Measurements from ENCODE around the gene NFIC.

NFIC gene

DNA sequence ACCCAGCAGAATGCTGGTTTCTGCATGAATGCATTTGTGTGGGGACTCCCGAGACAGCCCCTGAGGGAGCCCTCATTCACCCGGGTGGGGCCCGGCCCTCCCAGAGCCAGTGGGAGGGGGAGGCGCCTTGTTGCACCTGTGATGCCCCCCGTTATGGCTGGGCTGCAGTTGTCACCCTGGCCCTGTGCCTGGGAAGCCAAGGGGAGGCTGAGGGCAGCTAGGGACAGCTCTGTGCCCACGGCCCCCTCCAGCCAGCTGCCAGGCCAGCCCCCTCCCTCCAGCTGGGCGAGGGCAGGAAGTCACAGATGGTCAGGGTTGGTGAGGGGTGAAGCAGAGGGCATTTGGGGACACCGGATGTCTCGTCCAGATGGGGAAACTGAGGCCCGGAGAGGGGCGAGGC, 26.1 kb downstream of the NFIC start:
- Histone ChIP-seq H3K4ac (ENCODE audit: low read depth in 1 of 2, low read length in 2 of 2) (no peak overlapping the region), H3K27ac (ENCODE audit: low read length, poor library complexity, severe bottlenecking) (no peak overlapping the region), H3K9me3 (ENCODE audit: control insufficient read depth, low read length) (no peaks in the 10 kb centered on the region), H4K8ac (ENCODE audit: low read length) (no peak overlapping the region), H3K23ac (ENCODE audit: low read length in 2 of 2) (no peak overlapping the region), H2AFZ (ENCODE audit: low read depth, low read length) (no peak overlapping the region), H3K9ac (ENCODE audit: low read length) (no peak overlapping the region), H2AK5ac (ENCODE audit: low read length, severe bottlenecking) (no peak overlapping the region), H2BK5ac (ENCODE audit: low read depth, low read length, poor library complexity, severe bottlenecking) (no peak overlapping the region), H3K27me3 (ENCODE audit: control insufficient read depth in 1 of 2, insufficient read depth in 1 of 2, low read length in 2 of 2) (no peaks in the 10 kb centered on the region), H3K79me1 (replicated peaks; ENCODE audit: low read length, poor library complexity, severe bottlenecking) (peaks cover 36% of the 10 kb centered on the region), H3K4me3 (ENCODE audit: insufficient read depth in 1 of 2, low read depth in 1 of 2, low read length in 2 of 2) (no peak overlapping the region), H4K91ac (ENCODE audit: low read length) (no peak overlapping the region), H3K18ac (ENCODE audit: low read depth in 1 of 2, low read length in 2 of 2) (no peak overlapping the region), H2BK120ac (ENCODE audit: low read depth, low read length) (no peak overlapping the region), H3K14ac (ENCODE audit: low read length in 2 of 2) (no peak overlapping the region), H3K4me2 (ENCODE audit: low read length, poor library complexity, severe bottlenecking) (no peak overlapping the region), H2BK15ac (ENCODE audit: low read depth, poor library complexity, severe bottlenecking) (no peak overlapping the region), H2BK12ac (ENCODE audit: low read length in 2 of 2) (no peak overlapping the region), H3K36me3 (ENCODE audit: control insufficient read depth in 1 of 2, insufficient read depth in 2 of 2, low read depth in 1 of 2, low read length in 2 of 2) (peaks cover 16 to 36% of the 10 kb centered on the region in 2 experiments), H3K4me1 (ENCODE audit: control insufficient read depth, insufficient read depth, low read depth, low read length) (peaks cover 30% of the 10 kb centered on the region)
- no peak for DNase-seq
- whole genome bisulfite sequencing: 86% methylated on average over 11 of the region's 11 CpGs

DNA sequence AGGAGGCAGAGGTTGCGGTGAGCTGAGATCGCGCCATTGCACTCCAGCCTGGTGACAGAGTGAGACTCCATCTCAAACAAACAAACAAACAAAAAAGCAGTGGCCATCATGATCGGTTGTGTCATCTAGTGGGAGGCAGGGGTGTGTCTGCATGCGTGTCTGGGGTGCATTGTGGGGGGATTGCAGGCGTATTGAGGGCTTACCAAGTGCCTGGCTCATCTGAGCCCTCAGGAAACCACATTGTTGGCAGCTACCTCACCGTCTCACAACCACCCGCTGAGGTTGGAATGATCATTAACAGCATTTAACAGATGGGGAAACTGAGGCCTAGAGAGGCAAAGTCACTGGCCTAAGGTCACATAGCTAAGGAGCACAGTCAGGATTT, 30.5 kb downstream of the NFIC start:
- no peak overlapping the region for H2BK120ac ChIP-seq (ENCODE audit: low read depth, low read length)
- H3K9ac ChIP-seq (ENCODE audit: low read length): peak overlapping the region; percentile 69
- H4K8ac ChIP-seq (ENCODE audit: low read length): peak overlapping the region; percentile 63
- no peak overlapping the region for H3K14ac ChIP-seq (ENCODE audit: low read length in 2 of 2)
- DNase-seq: no peak
- 89% methylated on average over 5 of the region's 8 CpGs for WGBS
- H3K27ac ChIP-seq (ENCODE audit: low read length, poor library complexity, severe bottlenecking): no peak overlapping the region
- H2BK12ac ChIP-seq (ENCODE audit: low read length in 2 of 2): peak overlapping the region; percentile 14 to 51
- peaks cover 36% of the 10 kb centered on the region for H3K79me1 ChIP-seq (replicated peaks; ENCODE audit: low read length, poor library complexity, severe bottlenecking)
- H2BK5ac ChIP-seq (ENCODE audit: low read depth, low read length, poor library complexity, severe bottlenecking): no peak overlapping the region
- H3K23ac ChIP-seq (ENCODE audit: low read length in 2 of 2): no peak overlapping the region
- H3K4me2 ChIP-seq (ENCODE audit: low read length, poor library complexity, severe bottlenecking): no peak overlapping the region
- no peaks in the 10 kb centered on the region for H3K9me3 ChIP-seq (ENCODE audit: control insufficient read depth, low read length)
- no peak overlapping the region for H2AFZ ChIP-seq (ENCODE audit: low read depth, low read length)
- no peak overlapping the region for H3K18ac ChIP-seq (ENCODE audit: low read depth in 1 of 2, low read length in 2 of 2)
- peak overlapping the region; percentile 1 for H2BK15ac ChIP-seq (ENCODE audit: low read depth, poor library complexity, severe bottlenecking)
- H3K27me3 ChIP-seq (ENCODE audit: control insufficient read depth in 1 of 2, insufficient read depth in 1 of 2, low read length in 2 of 2): no peaks in the 10 kb centered on the region
- H3K4me1 ChIP-seq (ENCODE audit: control insufficient read depth, insufficient read depth, low read depth, low read length): peaks cover 28% of the 10 kb centered on the region
- H4K91ac ChIP-seq (ENCODE audit: low read length): peak overlapping the region; percentile 0
- peak overlapping the region; percentile 24 to 55 for H3K4ac ChIP-seq (ENCODE audit: low read depth in 1 of 2, low read length in 2 of 2)
- peak overlapping the region; percentile 65 for H2AK5ac ChIP-seq (ENCODE audit: low read length, severe bottlenecking)
- H3K4me3 ChIP-seq (ENCODE audit: insufficient read depth in 1 of 2, low read depth in 1 of 2, low read length in 2 of 2): no peak overlapping the region
- peaks cover 23 to 35% of the 10 kb centered on the region in 2 experiments for H3K36me3 ChIP-seq (ENCODE audit: control insufficient read depth in 1 of 2, insufficient read depth in 2 of 2, low read depth in 1 of 2, low read length in 2 of 2)

DNA sequence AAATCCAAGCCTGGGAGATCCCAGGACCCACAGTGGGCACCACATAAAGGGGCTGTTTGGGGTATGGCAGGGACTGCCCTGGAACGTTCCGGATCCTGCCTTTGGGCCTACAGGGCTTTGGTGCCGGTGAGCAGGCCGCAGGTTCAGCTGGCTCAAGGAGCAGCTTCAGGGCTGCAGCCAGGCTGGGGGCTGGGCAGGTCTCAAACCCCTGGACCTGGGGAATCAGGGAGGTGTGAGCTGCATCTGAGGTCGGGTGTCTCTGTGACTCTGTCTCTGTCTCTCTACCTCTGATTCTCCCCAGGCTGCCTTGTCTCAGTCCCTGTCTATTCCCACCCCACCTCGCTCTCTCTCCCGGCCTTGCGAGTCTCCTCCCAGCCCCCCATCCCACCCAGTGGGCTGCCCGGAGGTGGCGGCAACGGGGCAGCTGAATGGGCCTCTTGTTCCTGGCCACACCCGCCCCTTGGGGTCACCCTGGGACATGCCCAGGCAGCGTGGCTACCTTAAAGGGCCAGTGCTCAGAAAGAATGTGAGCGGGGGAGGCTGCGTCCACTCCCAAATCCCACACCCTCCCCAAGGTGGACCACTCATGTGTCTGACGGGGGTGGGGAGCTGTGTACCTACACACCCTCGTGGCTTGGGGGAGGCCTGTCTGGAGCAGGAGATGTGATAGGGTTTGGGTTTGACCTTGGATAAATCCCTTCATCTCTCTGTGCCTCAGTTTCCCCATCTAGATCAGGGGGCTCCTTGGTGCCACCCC, 31.1 kb downstream of the NFIC start:
- no peaks in the 10 kb centered on the region for H3K27me3 ChIP-seq (ENCODE audit: control insufficient read depth in 1 of 2, insufficient read depth in 1 of 2, low read length in 2 of 2)

DNA sequence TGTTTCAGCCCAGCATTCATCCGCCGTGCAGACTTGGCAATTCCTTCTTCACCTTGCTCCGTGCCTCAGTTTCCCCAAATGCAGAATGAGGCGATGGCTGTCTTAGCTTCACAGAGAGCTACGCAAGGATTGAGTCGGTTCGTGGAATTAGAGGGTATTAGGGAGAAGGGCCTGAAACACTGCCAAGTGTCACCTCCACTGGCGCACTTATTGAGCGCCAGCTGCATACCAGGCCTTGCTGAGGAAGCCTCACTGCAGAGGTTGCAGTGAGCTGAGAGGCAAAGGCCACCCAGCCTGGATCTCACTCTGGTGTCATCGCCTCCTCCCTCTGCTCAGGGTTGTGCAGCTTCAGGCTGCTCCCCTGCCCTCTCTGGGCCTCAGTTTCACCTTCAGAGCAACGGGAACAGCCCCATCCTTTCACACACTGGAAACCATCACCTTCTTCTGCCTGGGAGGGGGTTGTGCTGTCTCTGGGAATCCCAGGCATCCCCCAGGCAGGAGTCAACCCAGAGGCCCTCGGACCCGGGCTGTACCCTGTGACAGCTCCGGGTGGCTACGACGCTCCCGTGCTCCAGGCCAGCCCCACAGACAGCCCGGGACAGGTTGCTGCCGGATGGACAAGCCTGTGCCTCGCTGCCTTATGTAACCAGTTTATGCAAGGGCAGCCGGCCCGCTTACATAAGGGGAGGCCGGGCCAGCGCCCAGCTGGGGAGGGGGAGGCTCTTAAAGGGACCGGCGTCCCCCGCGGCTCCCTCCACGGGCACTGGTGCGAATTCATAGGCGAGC, 31.9 kb downstream of the NFIC start:
- Histone ChIP-seq H3K4me3 (ENCODE audit: insufficient read depth in 1 of 2, low read depth in 1 of 2, low read length in 2 of 2) (peak overlapping the region in 1 of 2 experiments; percentile 54), H3K18ac (ENCODE audit: low read depth in 1 of 2, low read length in 2 of 2) (peak overlapping the region; percentile 52 to 80), H3K36me3 (ENCODE audit: control insufficient read depth in 1 of 2, insufficient read depth in 2 of 2, low read depth in 1 of 2, low read length in 2 of 2) (peaks cover 30 to 31% of the 10 kb centered on the region in 2 experiments), H2BK120ac (ENCODE audit: low read depth, low read length) (no peak overlapping the region), H3K27ac (ENCODE audit: low read length, poor library complexity, severe bottlenecking) (no peak overlapping the region), H3K4me2 (ENCODE audit: low read length, poor library complexity, severe bottlenecking) (no peak overlapping the region), H3K9ac (ENCODE audit: low read length) (peak overlapping the region; percentile 69), H2BK5ac (ENCODE audit: low read depth, low read length, poor library complexity, severe bottlenecking) (no peak overlapping the region), H2BK12ac (ENCODE audit: low read length in 2 of 2) (peak overlapping the region; percentile 52 to 60), H3K14ac (ENCODE audit: low read length in 2 of 2) (peak overlapping the region in 1 of 2 experiments; percentile 9), H3K9me3 (ENCODE audit: control insufficient read depth, low read length) (no peaks in the 10 kb centered on the region), H4K91ac (ENCODE audit: low read length) (peak overlapping the region; percentile 83), H3K79me1 (replicated peaks; ENCODE audit: low read length, poor library complexity, severe bottlenecking) (peaks cover 40% of the 10 kb centered on the region), H3K4ac (ENCODE audit: low read depth in 1 of 2, low read length in 2 of 2) (peak overlapping the region in 1 of 2 experiments; percentile 13), H4K8ac (ENCODE audit: low read length) (peak overlapping the region; percentile 45), H3K4me1 (ENCODE audit: control insufficient read depth, insufficient read depth, low read depth, low read length) (peaks cover 29% of the 10 kb centered on the region), H2AFZ (ENCODE audit: low read depth, low read length) (no peak overlapping the region), H2BK15ac (ENCODE audit: low read depth, poor library complexity, severe bottlenecking) (peak overlapping the region; percentile 44), H3K23ac (ENCODE audit: low read length in 2 of 2) (no peak overlapping the region), H3K27me3 (ENCODE audit: control insufficient read depth in 1 of 2, insufficient read depth in 1 of 2, low read length in 2 of 2) (no peaks in the 10 kb centered on the region), H2AK5ac (ENCODE audit: low read length, severe bottlenecking) (peak overlapping the region; percentile 14)
- WGBS: 48% methylated on average over 28 of the region's 31 CpGs
- peak; percentile 55 for DNase-seq

More for the DNA sequence above, 31.1 kb downstream of the NFIC start:
- WGBS: 46% methylated on average over 11 of the region's 17 CpGs
- Histone ChIP-seq H3K4me3 (ENCODE audit: insufficient read depth in 1 of 2, low read depth in 1 of 2, low read length in 2 of 2) (no peak overlapping the region), H3K79me1 (replicated peaks; ENCODE audit: low read length, poor library complexity, severe bottlenecking) (peaks cover 36% of the 10 kb centered on the region), H3K4me1 (ENCODE audit: control insufficient read depth, insufficient read depth, low read depth, low read length) (peaks cover 27% of the 10 kb centered on the region), H2BK120ac (ENCODE audit: low read depth, low read length) (no peak overlapping the region), H2AK5ac (ENCODE audit: low read length, severe bottlenecking) (peak overlapping the region; percentile 8), H3K27ac (ENCODE audit: low read length, poor library complexity, severe bottlenecking) (no peak overlapping the region), H4K91ac (ENCODE audit: low read length) (peak overlapping the region; percentile 0), H3K4ac (ENCODE audit: low read depth in 1 of 2, low read length in 2 of 2) (peak overlapping the region in 1 of 2 experiments; percentile 55), H3K4me2 (ENCODE audit: low read length, poor library complexity, severe bottlenecking) (no peak overlapping the region), H4K8ac (ENCODE audit: low read length) (peak overlapping the region; percentile 8), H3K14ac (ENCODE audit: low read length in 2 of 2) (peak overlapping the region in 1 of 2 experiments; percentile 19), H3K18ac (ENCODE audit: low read depth in 1 of 2, low read length in 2 of 2) (peak overlapping the region; percentile 55 to 64), H2BK15ac (ENCODE audit: low read depth, poor library complexity, severe bottlenecking) (peak overlapping the region; percentile 60), H2AFZ (ENCODE audit: low read depth, low read length) (no peak overlapping the region), H3K9ac (ENCODE audit: low read length) (peak overlapping the region; percentile 69), H3K9me3 (ENCODE audit: control insufficient read depth, low read length) (no peaks in the 10 kb centered on the region), H2BK12ac (ENCODE audit: low read length in 2 of 2) (peak overlapping the region in 1 of 2 experiments; percentile 40), H2BK5ac (ENCODE audit: low read depth, low read length, poor library complexity, severe bottlenecking) (no peak overlapping the region), H3K36me3 (ENCODE audit: control insufficient read depth in 1 of 2, insufficient read depth in 2 of 2, low read depth in 1 of 2, low read length in 2 of 2) (peaks cover 23 to 32% of the 10 kb centered on the region in 2 experiments), H3K23ac (ENCODE audit: low read length in 2 of 2) (no peak overlapping the region)
- DNase-seq: peak; percentile 42

Measured in mesenchymal stem cell (in vitro differentiated cells and primary cell).